ENCODE data around the gene DNAH17.

GRCh38 chr17:78591263-78591671, 14.1 kb upstream of the DNAH17 start:
- TF ChIP-seq CTCF (IDR thresholded peaks at IDR 0.05) (no peak), ZFX (IDR thresholded peaks at IDR 0.05; ENCODE audit: borderline replicate concordance) (no peak)

Data from 22Rv1 (cell line).